K562 treated with DMSO at 1 percent for 12 hours (cell line): Measurements from ENCODE around the gene HIC2. TPM values are rescaled to one million over a fixed set of nuclear protein-coding genes. Genes with fewer than 3 reads are reported as not detected.

Source experiments
- total RNA-seq: library from RNA; unstranded; fragments of 300-600 nt; gene quantifications from 2 replicates; pipeline ENCODE4 v1.2.3, GENCODE V29; 2022; ENCODE audit not compliant: insufficient read depth

The HIC2 gene
- 18.0 and 57.1 TPM in 2 replicates for total RNA-seq

GRCh38 chr22:21417227-21417746, at the start of gene HIC2:
Gene HIC2 (plus strand): TSS chr22:21417371. CDS start chr22:21442832, 25,461 bp downstream.

GRCh38 chr22:21383701-21384467, 33.3 kb upstream of the HIC2 start, which contains the start of gene RIMBP3B:
Gene RIMBP3B (plus strand): TSS chr22:21383751. CDS start chr22:21383859, 108 bp downstream.

GRCh38 chr22:21467337-21468193, 50.4 kb downstream of the HIC2 start, which contains the start of gene TMEM191C:
Gene TMEM191C (plus strand): TSS chr22:21467387. CDS start chr22:21467460, 73 bp downstream.

Other genes starting within 250 kb of the HIC2 start
- gene RIMBP3B, start 33.6 kb upstream of the HIC2 start, total RNA-seq: 0.28 and 1.0 TPM in 2 replicates
- gene TMEM191C, start 50.0 kb downstream of the HIC2 start, total RNA-seq: 15.9 and 29.5 TPM in 2 replicates
- gene RIMBP3C, start 134.1 kb downstream of the HIC2 start, total RNA-seq: 0.51 and 1.5 TPM in 2 replicates
- 180 and 273 TPM in 2 replicates for gene UBE2L3, start 150.3 kb downstream of the HIC2 start, total RNA-seq
- gene YDJC, start 212.7 kb downstream of the HIC2 start, total RNA-seq: 357 and 458 TPM in 2 replicates
- gene CCDC116, start 215.4 kb downstream of the HIC2 start, total RNA-seq: 1.6 and 4.2 TPM in 2 replicates
- 565 and 845 TPM in 2 replicates for gene SDF2L1, start 224.9 kb downstream of the HIC2 start, total RNA-seq
- 67.6 and 132 TPM in 2 replicates for gene PPIL2, start 248.6 kb downstream of the HIC2 start, total RNA-seq